GM19099 (cell line): Measurements from ENCODE around the gene SERPINB10.

Source experiments
- POLR2A ChIP-seq: IDR thresholded peaks from 3 replicates; pipeline ENCODE4 v1.6.1; 2011; ENCODE audit warnings: low read depth; ENCODE audit not compliant: insufficient read length; ENCODE audit errors: extremely low read depth

The SERPINB10 gene

DNA sequence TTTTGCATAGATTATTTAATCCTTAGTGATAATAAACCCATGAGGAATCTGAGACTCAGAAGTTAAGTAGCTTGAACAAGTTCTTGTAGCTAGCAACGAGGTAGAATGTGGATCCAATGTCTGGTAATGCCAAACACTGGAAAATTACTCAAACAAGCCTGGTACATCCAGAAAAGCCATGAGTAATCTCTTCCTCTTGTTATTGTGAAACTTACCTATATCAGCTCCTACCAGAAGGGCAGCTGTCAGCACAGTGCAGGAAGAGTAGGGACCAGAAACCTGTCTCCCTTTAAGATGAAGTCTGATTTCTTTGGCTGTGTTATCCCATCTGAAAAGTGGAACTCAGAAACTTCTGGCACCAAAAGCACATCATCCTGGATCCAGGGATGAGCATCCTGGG lies 54.4 kb downstream of the SERPINB10 start:
- no peak for TF ChIP-seq POLR2A

DNA sequence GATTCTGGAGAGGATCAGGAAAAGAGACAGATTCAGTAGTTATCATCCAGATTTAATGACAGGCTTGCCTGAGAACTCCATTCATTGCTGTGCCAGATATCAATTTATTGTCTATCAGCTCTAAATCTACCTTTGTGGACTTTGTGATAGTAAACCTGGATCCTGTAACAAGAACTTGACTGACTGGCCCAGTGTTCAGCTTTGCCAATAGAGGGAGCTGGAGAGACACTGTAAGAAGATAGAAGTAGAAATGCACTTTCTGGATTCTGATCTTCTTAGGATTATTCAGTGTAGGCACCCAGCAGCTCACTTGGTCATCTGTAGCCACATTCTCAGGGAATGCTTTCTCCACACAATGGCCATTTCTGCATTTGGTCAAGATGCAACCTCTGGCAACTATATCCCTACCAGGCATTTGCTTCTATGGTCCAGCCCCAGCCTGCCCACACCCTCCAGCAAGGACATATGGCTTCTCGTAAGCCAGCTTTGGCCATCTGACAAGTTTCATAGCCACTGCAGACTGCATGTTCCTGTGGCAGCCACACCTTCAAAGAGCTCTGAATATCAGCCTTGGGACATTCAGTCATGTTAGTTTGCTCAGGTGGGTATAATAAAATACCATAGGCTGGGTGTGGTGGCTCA lies 56.0 kb downstream of the SERPINB10 start:
- no peak for TF ChIP-seq POLR2A

DNA sequence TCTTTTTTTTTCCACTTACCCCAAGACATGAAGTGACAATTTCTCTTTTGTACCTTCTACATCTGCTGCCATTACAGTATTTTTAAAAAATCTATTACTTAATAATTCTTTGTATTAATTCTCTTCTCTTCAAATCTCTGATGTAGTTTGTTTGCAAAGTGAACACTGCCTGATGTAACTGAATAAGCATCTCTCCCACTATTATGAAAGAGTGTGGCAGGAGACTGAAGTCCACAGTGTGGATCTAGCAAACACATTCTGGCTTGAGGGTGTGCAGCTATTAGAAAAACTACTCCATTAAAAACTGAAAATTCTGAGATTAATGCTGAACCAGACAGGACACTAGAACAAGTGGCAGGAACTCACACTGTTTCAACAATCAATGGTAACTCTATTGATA lies 57.1 kb downstream of the SERPINB10 start:
- TF ChIP-seq POLR2A, result no peak

DNA sequence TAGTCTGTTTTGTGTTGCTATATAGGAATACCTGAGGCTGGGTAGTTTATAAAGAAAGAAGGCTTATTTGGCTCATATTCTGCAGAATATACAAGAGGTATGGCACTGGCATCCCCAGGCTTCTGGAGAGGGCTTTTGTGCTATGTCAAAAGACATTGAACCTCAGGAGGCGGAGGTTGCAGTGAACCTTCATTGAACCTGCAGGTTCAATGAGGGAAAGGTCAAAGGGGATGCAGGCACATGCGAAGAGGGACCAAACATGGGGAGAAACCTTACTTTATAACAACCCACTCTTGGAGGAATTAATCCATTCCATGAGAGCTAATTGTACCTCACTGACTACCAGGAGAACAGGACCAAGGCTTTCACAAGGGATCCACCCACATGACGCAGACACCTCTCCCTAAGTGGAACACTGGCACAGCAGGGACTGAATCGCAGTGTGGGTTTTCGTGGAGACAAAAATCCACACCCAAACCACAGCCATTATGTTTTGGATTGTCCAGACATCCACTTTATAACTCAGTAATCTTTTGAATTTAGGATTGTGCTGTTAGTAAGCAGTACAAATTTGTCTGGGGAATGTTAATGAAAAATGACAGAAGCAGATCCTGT lies 58.1 kb downstream of the SERPINB10 start:
- TF ChIP-seq POLR2A, result no peak

GRCh38 chr18:63969942-63970808 lies 62.4 kb downstream of the SERPINB10 start, which contains the start of gene SERPINB8:
Gene SERPINB8, plus strand, starts transcription at chr18:63970081. Its CDS starts 8,228 bp downstream, at chr18:63978309.
- peak; percentile 79 for TF ChIP-seq POLR2A

DNA sequence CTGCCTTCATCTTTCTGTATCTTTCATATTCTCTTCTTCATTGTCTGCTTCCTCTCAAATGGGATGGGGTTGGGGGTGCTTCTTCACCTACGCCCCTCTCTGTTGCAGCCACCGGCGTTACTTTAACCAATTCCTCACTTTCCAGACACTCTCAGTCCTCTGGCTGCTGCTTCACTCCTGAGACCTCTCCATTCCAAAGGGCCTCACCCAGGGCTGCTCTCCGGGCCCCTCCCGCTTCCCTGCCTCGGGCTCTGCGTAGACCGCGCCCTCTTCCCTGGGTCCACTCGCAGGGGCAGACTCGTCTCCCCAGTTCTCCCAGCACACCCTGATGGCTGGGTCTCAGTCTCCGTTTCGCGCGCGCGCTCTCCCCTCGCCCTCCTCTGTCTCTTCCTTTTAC lies 63.0 kb downstream of the SERPINB10 start:
- TF ChIP-seq POLR2A, result no peak

DNA sequence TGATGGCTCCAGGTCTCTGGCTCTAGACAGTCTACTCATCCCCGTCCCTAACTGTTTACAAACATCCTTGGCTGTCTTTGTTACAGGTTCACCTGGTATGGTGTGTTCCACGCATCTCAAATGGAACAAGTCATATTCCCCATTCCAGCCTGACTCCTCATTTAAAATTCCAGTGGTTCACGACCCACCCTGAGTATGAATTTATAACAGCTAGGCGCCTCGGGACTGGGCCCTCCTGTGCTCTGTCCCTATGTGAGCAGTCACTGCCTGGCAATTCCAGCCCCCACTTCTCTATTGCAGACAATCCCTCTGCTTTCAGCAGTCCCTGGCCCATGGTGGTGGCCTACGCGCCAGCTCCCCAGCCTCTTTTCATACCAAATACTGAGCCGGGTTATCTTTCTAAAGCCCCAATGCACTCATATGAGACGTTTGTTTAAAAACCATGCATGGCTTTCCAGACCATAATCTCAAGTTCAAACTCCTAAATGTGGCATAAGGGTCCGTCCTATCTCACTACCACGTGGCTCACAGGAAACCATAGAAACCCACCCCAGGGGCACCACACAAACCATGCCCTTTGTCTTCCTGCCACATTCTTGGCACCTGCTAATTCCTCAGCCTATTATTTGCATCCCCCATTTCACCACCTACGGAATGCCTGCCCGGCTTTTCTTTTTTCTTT lies 63.7 kb downstream of the SERPINB10 start:
- peak; percentile 24 for TF ChIP-seq POLR2A

DNA sequence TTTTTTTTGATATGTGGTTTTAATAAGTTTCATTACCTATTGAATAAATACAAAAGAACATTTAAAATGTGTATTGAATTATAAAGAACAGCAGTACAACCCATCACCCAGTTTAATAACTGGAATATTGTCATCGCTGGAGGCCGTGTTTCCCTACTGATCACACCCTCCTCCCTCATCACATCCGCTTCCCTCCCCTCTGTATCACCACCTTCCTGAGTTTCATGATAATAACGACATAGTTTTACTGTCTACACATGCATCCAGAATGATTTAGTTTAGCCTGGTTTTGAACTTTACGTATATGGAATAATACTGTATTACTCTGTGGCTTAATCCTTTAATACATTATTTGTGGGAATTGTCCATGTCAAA lies 64.2 kb downstream of the SERPINB10 start:
- no peak for TF ChIP-seq POLR2A

DNA sequence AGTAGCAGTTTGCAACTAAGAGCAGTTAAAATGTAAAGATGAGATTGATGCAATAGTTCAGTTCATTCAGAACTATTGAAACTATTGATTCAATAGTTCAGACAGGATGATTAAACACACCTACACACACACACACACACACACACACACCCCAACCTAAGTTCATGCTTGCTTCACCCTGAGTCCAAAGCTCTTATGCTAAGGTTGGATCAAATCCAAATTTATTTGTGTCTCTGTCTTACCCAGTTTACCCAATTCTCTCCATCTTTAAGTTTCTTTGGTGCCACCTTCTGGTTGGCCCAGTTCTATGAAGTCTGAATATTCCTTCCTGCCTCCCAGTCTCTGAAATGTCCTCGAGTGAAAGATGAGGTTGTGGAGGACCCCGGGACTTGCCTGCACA lies 67.2 kb downstream of the SERPINB10 start:
- no peak for TF ChIP-seq POLR2A

- TF ChIP-seq POLR2A, result no peak
These were observed 67.9 kb downstream of the SERPINB10 start for GRCh38 chr18:63975628-63976027.

GRCh38 chr18:63977040-63977439 lies 69.3 kb downstream of the SERPINB10 start:
- TF ChIP-seq POLR2A, result no peak

DNA sequence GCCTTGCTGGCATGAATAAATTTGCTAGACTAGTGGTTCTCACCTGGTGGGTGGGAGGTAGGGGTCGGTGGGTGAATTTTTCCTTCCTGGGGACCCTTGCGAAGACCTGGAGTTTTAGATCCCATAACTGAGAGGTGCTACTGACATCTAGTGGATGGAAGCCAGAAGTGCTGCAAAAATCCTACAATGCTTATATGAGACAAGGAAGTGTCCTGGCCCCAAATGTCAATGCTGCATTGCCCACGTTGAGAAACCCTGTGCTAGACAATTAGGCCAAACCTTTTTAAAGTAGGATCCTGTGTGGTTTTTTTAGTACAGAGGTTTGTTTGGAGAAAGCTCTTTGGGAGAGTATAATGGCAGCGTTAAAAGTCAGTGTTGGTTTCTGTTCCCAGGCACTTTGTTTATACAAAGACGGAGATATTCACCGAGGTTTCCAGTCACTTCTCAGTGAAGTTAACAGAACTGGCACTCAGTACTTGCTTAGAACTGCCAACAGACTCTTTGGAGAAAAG lies 71.7 kb downstream of the SERPINB10 start:
- TF ChIP-seq POLR2A, result no peak

DNA sequence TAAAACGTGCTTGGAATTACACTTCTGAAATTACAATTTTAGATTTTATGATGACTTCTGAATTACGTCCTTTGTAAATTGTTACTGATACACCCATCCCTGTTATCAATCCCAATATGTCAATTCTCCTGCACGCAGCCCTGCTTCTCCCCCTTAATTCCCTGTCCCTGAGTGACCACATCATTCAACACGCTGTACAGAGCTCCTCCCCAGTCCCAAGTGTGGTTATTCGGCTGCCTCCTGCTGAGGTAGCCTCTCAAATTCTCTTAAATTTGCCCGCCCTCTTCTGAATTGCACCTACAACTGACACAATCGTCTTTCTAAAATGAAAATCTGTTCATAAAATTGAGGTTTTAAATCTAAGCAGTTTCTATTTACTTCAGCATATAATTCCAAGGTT lies 72.3 kb downstream of the SERPINB10 start:
- TF ChIP-seq POLR2A, result no peak

- no peak for TF ChIP-seq POLR2A
These were observed 73.2 kb downstream of the SERPINB10 start for GRCh38 chr18:63980896-63981460.

- no peak for TF ChIP-seq POLR2A
These were observed 74.0 kb downstream of the SERPINB10 start for GRCh38 chr18:63981719-63982118.

DNA sequence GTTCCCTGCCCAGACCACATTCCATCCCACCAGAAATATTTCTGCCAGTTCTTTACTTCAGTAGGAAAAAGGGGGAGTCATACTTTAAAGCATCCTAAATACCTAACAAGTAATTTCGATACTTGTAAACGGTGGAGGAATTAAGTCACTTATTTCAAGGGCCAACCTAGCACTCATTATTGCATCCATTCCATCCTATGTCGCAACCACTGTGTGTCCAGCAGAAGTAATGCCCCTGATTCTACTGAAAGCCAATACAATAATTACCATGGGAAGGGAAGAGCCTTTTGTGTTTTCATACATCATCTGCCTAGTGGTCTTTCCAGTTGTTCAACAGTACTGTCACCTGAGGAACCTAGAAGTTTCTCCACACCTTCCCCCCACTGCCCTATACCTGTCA lies 74.6 kb downstream of the SERPINB10 start:
- no peak for TF ChIP-seq POLR2A
